GM10248 (cell line): ENCODE results near the gene CLCA1.

Experiments used
- CTCF ChIA-PET: fragments of 300-600 bp; sonication (Branson Sonifier 250); formaldehyde crosslinking; extraction: SDS; loops from one replicate; lab custom pipeline; 2021; ENCODE audit warnings: antibody characterized with exemption; lab: Yijun Ruan, JAX
- POLR2A ChIA-PET: fragments of 350-650 bp; sonication (Branson Sonifier 250); formaldehyde crosslinking; extraction: SDS; loops from one replicate; lab custom pipeline; 2020; ENCODE audit warnings: antibody characterized with exemption; lab: Yijun Ruan, JAX
- DNase-seq: peaks from one replicate; pipeline ENCODE4 v3.0.0; 2012; ENCODE audit errors: extremely low spot score
- TF ChIP-seq, protein P1 (sequence below): IDR thresholded peaks from 2 replicates; pipeline ENCODE4 v1.5.1; 2012; ENCODE audit warnings: mild to moderate bottlenecking, low read depth; ENCODE audit errors: extremely low read depth, missing control alignments, control extremely low read depth

The CLCA1 gene

DNA sequence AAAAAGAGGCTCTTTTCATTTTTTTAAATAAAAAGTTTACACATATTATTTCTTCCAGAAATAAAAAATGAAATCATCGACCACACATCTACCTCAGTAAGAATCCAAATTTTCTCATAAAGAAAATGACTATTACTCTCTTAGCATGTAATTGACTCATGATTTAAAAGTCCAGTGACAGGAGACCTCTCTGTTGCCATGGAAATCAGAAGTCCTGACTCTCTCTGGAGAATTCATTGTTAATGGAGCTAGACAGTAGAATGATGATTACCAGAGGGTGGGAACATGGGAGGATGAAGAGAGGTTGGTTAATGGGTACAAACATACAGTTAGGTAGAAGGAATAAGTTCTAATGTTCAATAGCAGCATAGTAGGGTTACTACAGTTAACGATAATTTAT, 73.1 kb downstream of the CLCA1 start:
- TF ChIP-seq, protein P1, sequence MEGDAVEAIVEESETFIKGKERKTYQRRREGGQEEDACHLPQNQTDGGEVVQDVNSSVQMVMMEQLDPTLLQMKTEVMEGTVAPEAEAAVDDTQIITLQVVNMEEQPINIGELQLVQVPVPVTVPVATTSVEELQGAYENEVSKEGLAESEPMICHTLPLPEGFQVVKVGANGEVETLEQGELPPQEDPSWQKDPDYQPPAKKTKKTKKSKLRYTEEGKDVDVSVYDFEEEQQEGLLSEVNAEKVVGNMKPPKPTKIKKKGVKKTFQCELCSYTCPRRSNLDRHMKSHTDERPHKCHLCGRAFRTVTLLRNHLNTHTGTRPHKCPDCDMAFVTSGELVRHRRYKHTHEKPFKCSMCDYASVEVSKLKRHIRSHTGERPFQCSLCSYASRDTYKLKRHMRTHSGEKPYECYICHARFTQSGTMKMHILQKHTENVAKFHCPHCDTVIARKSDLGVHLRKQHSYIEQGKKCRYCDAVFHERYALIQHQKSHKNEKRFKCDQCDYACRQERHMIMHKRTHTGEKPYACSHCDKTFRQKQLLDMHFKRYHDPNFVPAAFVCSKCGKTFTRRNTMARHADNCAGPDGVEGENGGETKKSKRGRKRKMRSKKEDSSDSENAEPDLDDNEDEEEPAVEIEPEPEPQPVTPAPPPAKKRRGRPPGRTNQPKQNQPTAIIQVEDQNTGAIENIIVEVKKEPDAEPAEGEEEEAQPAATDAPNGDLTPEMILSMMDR, result no peak
- ChIA-PET POLR2A (no interaction called here), CTCF (interaction anchor here (1.2 kb wide), 1 partner anchor 30 kb away, joined by 5 read pairs; no protein-coding TSS in a partner anchor)
- DNase-seq, result no peak

DNA sequence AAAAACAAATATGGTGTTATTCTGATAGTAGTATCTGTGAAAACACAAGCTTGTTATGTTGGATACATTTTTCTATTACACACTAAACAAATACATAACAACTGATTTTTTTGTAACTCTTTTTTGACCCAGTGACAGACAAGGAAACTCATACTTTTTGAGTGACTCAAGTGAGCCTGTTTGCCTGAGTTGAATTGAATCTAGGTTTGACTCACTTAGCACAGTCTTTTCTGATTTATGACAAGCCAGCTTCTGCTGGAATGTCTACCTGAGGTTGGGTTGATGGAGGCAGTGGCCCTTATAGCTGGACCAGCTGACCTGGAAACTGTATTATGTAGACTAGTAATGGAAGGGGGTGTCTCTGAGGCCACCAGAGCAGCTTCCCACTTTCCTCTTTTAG, 73.9 kb downstream of the CLCA1 start:
- CTCF ChIA-PET, result interaction anchor here (1.2 kb wide), 1 partner anchor 29 kb away, joined by 5 read pairs; no protein-coding TSS in a partner anchor
- TF ChIP-seq, protein P1, result no peak
- POLR2A ChIA-PET, result no interaction called here
- DNase-seq, result no peak

DNA sequence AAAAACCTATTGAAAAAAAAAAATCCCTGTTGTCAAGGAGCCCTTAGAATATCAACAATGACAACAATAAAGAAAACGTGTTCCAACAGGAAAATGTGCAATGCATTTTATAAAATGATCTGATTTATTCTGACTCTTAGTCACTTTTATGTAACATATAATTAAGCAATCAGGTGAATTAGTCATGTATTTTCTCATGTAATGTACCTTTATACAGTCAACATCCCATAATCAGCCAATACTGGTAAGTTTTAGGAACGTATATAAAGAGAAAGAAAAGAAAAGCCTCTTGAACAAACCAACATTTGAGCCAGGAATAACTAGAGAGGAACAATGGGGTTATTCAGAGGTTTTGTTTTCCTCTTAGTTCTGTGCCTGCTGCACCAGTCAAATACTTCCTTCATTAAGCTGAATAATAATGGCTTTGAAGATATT, 78.1 kb downstream of the CLCA1 start, which contains the start of gene CLCA4:
CLCA4 (plus strand) TSS at position 292 of the 435 bp plus-strand sequence; CDS start at position 334, 42 bp downstream.
- POLR2A ChIA-PET, result no interaction called here
- TF ChIP-seq, protein P1, result no peak
- CTCF ChIA-PET, result no interaction called here
- no peak for DNase-seq

DNA sequence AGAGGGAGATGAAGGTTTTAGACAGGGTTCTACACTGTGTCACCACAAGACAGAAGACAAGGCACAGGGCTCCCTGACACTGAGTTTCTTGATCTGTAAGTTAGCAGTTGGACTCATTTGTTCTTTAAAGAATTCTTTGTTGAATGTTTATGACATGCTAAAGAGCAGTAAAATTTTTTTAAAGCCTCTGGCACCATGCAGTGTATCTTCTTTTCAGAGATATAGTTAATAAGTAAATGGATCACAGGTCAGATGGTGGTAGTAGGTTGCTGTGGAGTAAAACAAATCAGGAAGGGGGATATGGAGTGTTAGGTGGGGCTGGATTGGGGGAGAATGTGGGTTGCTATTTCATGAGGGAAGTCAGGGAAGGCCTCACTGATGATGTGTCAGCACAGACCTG, 80.1 kb downstream of the CLCA1 start:
- POLR2A ChIA-PET, result no interaction called here
- TF ChIP-seq, protein P1, result no peak
- CTCF ChIA-PET, result no interaction called here
- no peak for DNase-seq
